Body of pancreas (tissue), 4 donors: ENCODE data around the gene ANKRD28. TPM values are rescaled to one million over a fixed set of nuclear protein-coding genes. Genes with fewer than 3 reads are reported as not detected.

Experiments used
- ATAC-seq: fragments of 150-250 bp; one replicate; pipeline ENCODE4 v1.9.1; 2016
- DNase-seq, 4 donors: peaks; one replicate each; pipeline ENCODE4 v3.0.0-alpha.2; 2019
- H3K27ac ChIP-seq, 4 donors: fragments of 200-600 bp; sonication (generic); 1 replicate in 3 of 4; 2 replicates in 1 of 4; pipeline versions ENCODE4 v1.5.1 to v1.6.1; 2016 to 2019; ENCODE audit warnings: mild to moderate bottlenecking in 1 of 4, mixed read lengths in 1 of 4, moderate library complexity in 1 of 4
- H3K27me3 ChIP-seq, 2 donors: fragments of 200-600 bp; sonication (generic); one replicate each; pipeline ENCODE4 v1.6.0; 2016; ENCODE audit warnings: mild to moderate bottlenecking in 1 of 2
- H3K36me3 ChIP-seq, 2 donors: fragments of 200-600 bp; sonication (generic); replicated peaks in 1 of 2; 2 replicates each; pipeline ENCODE4 v1.5.1; 2016; ENCODE audit warnings: low read depth in 2 of 2; ENCODE audit not compliant: insufficient read depth in 1 of 2
- H3K4me1 ChIP-seq: fragments of 200-600 bp; sonication (generic); one replicate; pipeline ENCODE4 v1.6.0; 2016
- H3K4me3 ChIP-seq, 2 donors: fragments of 200-600 bp; sonication (generic); 1 replicate in 1 of 2; 2 replicates in 1 of 2; pipeline ENCODE4 v1.5.1; 2016 to 2019
- H3K9me3 ChIP-seq, 3 donors: fragments of 200-600 bp; sonication (generic); 1 replicate in 2 of 3; 2 replicates in 1 of 3; pipeline ENCODE4 v1.5.1; 2016
- POLR2A ChIP-seq, 3 donors: fragments of 450-650 bp; IDR thresholded peaks; one replicate each; pipeline ENCODE4 v1.6.1; 2016; ENCODE audit warnings: antibody characterized with exemption in 3 of 3, mild to moderate bottlenecking in 2 of 3
- WGBS, 2 donors: methylation state at CpG; one replicate each; pipeline ENCODE4 v1.1.5; 2017; 5-methylcytosine and 5-hydroxymethylcytosine counted together
- intact Hi-C: fragments of 100-400 bp; cut with DNase I; formaldehyde crosslinking; loops from one replicate; pipeline ENCODE4 v1.15.1; 2023
- total RNA-seq, 2 donors: library from RNA; depleted of rRNA; stranded (reverse); fragments of >200 nt; gene quantifications; one replicate each; pipeline ENCODE4 v1.1.0, GENCODE V29; 2016
- TF ChIP-seq, protein P1 (sequence below), 7 experiments: fragments of 450-650 bp in 4 of 7; fragments of 200-600 bp in 3 of 7; sonication (generic) in 3 of 7; IDR thresholded peaks; one replicate each; pipeline ENCODE4 v1.5.1; 2016 to 2019; ENCODE audit warnings: antibody characterized with exemption in 7 of 7

ANKRD28 gene
- total RNA-seq, 2 donors from 2014 or later = 26.7 to 37.1 TPM

DNA sequence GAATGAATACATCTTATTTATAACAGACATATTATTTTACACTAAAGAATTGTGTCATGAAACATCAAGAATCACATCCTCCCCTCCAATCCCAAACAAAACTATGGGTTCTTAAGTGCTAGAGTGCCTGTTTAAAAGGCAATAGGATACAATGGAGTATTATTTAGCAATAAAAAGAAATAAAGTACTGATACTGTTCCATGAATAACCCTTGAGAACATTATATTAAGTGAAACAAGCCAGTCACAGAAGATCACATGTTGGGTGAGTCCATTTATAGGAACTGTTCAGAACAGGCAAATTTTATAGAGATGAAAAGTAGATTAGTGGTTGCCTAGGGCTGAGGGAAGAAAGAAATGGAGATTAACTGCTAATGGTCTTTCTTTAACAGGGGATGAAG is 86.5 kb downstream of the ANKRD28 start:
- H3K36me3 ChIP-seq = peaks cover 0 to 3% of the 10 kb centered on the region in 2 donors
- no peaks in the 10 kb centered on the region for H3K9me3 ChIP-seq
- TF ChIP-seq POLR2A (IDR thresholded peaks at IDR 0.05) = no peak
- TF ChIP-seq, protein P1, sequence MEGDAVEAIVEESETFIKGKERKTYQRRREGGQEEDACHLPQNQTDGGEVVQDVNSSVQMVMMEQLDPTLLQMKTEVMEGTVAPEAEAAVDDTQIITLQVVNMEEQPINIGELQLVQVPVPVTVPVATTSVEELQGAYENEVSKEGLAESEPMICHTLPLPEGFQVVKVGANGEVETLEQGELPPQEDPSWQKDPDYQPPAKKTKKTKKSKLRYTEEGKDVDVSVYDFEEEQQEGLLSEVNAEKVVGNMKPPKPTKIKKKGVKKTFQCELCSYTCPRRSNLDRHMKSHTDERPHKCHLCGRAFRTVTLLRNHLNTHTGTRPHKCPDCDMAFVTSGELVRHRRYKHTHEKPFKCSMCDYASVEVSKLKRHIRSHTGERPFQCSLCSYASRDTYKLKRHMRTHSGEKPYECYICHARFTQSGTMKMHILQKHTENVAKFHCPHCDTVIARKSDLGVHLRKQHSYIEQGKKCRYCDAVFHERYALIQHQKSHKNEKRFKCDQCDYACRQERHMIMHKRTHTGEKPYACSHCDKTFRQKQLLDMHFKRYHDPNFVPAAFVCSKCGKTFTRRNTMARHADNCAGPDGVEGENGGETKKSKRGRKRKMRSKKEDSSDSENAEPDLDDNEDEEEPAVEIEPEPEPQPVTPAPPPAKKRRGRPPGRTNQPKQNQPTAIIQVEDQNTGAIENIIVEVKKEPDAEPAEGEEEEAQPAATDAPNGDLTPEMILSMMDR (IDR thresholded peaks at IDR 0.05) = no peak
- ATAC-seq = no peak
- no peak for DNase-seq
- H3K4me1 ChIP-seq = no peaks in the 10 kb centered on the region
- no peak overlapping the region for H3K27ac ChIP-seq
- intact Hi-C loops = no loop called here
- H3K27me3 ChIP-seq = no peaks in the 10 kb centered on the region
- H3K4me3 ChIP-seq = no peak overlapping the region

DNA sequence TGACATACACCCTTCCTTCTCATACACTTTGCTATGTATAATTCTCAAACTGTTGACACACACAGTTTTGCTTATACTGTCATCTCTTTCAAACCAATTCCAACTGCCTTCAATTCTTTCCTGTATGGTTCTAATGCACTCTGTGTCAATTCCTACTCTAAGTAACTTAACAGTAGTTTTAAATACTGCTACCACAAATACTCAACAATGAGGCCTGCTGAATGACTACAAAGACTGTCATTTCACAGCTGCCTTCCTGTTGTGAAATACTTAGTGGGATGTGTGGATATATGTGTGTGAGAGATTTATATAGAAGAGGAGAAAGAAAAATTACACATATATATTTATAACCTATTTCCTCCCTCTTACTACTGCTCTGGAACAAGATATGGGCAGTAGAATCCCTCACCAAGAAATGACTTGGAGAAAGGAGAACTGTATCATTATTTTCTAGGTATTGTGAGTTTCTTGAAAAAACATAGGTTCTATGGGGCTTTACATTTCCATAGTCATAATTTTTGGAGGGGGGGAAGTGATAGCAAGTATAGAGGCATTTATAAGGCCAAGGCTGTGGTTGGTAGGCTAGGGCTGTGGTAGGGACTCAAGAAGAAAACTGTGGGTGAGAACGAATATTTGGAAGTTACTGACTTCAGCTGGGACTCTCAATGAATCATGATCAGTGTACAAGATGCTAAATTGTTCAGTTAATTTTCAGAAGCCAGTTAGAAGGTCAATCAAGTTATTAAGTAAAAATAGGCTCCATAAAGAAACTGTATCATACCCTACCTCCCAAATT is 88.7 kb downstream of the ANKRD28 start:
- Histone ChIP-seq H3K27me3 (no peaks in the 10 kb centered on the region), H3K27ac (no peak overlapping the region), H3K4me1 (no peaks in the 10 kb centered on the region), H3K9me3 (no peaks in the 10 kb centered on the region), H3K36me3 (peaks cover 0 to 3% of the 10 kb centered on the region in 2 donors), H3K4me3 (no peak overlapping the region)
- TF ChIP-seq, protein P1 (IDR thresholded peaks at IDR 0.05) = no peak
- no peak for TF ChIP-seq POLR2A (IDR thresholded peaks at IDR 0.05)
- no peak for DNase-seq
- 81 to 93% methylated on average over 1 of the region's 1 CpG for WGBS, 2 donors
- intact Hi-C loops = no loop called here
- ATAC-seq = no peak

- Histone ChIP-seq H3K4me1 (no peaks in the 10 kb centered on the region), H3K9me3 (no peaks in the 10 kb centered on the region), H3K27me3 (no peaks in the 10 kb centered on the region), H3K27ac (no peak overlapping the region), H3K36me3 (peaks cover 0 to 3% of the 10 kb centered on the region in 2 donors), H3K4me3 (no peak overlapping the region)
- DNase-seq (no peak), ATAC-seq (no peak)
- TF ChIP-seq, protein P1 (IDR thresholded peaks at IDR 0.05) = no peak
- 47 to 60% methylated on average over 1 of the region's 1 CpG for WGBS, 2 donors
- intact Hi-C loops = no loop called here
Observed at GRCh38 chr3:15707779-15708178, 90.0 kb downstream of the ANKRD28 start.

- H3K27ac ChIP-seq = no peak overlapping the region
- 94 to 98% methylated on average over 2 of the region's 2 CpGs for WGBS, 2 donors
- H3K36me3 ChIP-seq = no peaks in the 10 kb centered on the region
- no peak for ATAC-seq
- intact Hi-C loops = no loop called here
- no peak overlapping the region for H3K4me3 ChIP-seq
- no peaks in the 10 kb centered on the region for H3K4me1 ChIP-seq
- no peaks in the 10 kb centered on the region for H3K27me3 ChIP-seq
- no peaks in the 10 kb centered on the region for H3K9me3 ChIP-seq
- DNase-seq = no peak
- no peak for TF ChIP-seq POLR2A (IDR thresholded peaks at IDR 0.05)
- TF ChIP-seq, protein P1 (IDR thresholded peaks at IDR 0.05) = no peak
Observed at GRCh38 chr3:15703346-15703745, 94.4 kb downstream of the ANKRD28 start.

GRCh38 chr3:15694628-15695027 is 103.2 kb downstream of the ANKRD28 start:
- DNase-seq = no peak
- H3K4me3 ChIP-seq = no peak overlapping the region
- WGBS, 2 donors = 81 to 87% methylated on average over 1 of the region's 1 CpG
- ATAC-seq = no peak
- H3K27me3 ChIP-seq = no peaks in the 10 kb centered on the region
- H3K36me3 ChIP-seq = peaks cover 0 to 4% of the 10 kb centered on the region in 2 donors
- H3K27ac ChIP-seq = no peak overlapping the region
- intact Hi-C loops = no loop called here
- no peaks in the 10 kb centered on the region for H3K9me3 ChIP-seq
- no peak for TF ChIP-seq POLR2A (IDR thresholded peaks at IDR 0.05)
- TF ChIP-seq, protein P1 (IDR thresholded peaks at IDR 0.05) = no peak
- H3K4me1 ChIP-seq = no peaks in the 10 kb centered on the region
